H1 (cell line): ENCODE measurements around the gene TRIM52.

ENCODE experiments used
- CBX5 ChIP-seq: fragments of 300-800, 300-1000 bp; sonication (generic); IDR thresholded peaks from 2 replicates; pipeline ENCODE4 v1.7.1; 2016; ENCODE audit warnings: antibody characterized with exemption, low read length, low read depth
- CREB1 ChIP-seq: IDR thresholded peaks from 2 replicates; pipeline ENCODE4 v1.6.1; 2012; ENCODE audit warnings: inconsistent platforms
- EZH2 ChIP-seq: fragments of 200-600 bp; sonication (generic); IDR thresholded peaks from 2 replicates; pipeline ENCODE4 v1.7.1; 2012; ENCODE audit warnings: low read depth, mild to moderate bottlenecking, moderate library complexity, low read length, inconsistent platforms; ENCODE audit not compliant: severe bottlenecking
- PHF8 ChIP-seq: fragments of 200-600 bp; sonication (generic); conservative IDR thresholded peaks from 2 replicates; pipeline ENCODE4 v1.7.1; 2012; ENCODE audit warnings: low read depth, mild to moderate bottlenecking, inconsistent platforms, low read length, moderate library complexity
- POLR2A ChIP-seq, 2 experiments: IDR thresholded peaks; 1 replicate in 1 of 2; 2 replicates in 1 of 2; pipeline ENCODE4 v1.6.1; 2011; ENCODE audit warnings: low read depth in 2 of 2, low read length in 2 of 2, mild to moderate bottlenecking in 2 of 2; ENCODE audit errors: control extremely low read depth in 1 of 2
- POLR2AphosphoS5 ChIP-seq: IDR thresholded peaks from 2 replicates; pipeline ENCODE4 v1.6.1; 2011; ENCODE audit warnings: low read depth, low read length
- SIN3A ChIP-seq, 2 experiments: IDR thresholded peaks in 1 of 2; conservative IDR thresholded peaks in 1 of 2; 2 replicates each; pipeline ENCODE4 v1.6.1; 2011 to 2012; ENCODE audit warnings: low read length in 2 of 2, improper control_type of control experiment in 1 of 2, low read depth in 1 of 2, mild to moderate bottlenecking in 1 of 2
- SIX5 ChIP-seq: IDR thresholded peaks from 2 replicates; pipeline ENCODE4 v1.6.1; 2011; ENCODE audit warnings: mild to moderate bottlenecking, low read depth, low read length
- TCF12 ChIP-seq: IDR thresholded peaks from 2 replicates; pipeline ENCODE4 v1.6.1; 2011; ENCODE audit warnings: low read depth, mild to moderate bottlenecking, low read length
- ZNF274 ChIP-seq: IDR thresholded peaks from 2 replicates; pipeline ENCODE4 v1.7.0; 2012; ENCODE audit warnings: low read length, borderline replicate concordance; ENCODE audit errors: extremely low read depth
- TF ChIP-seq, protein P1 (sequence below): IDR thresholded peaks from 2 replicates; pipeline ENCODE4 v1.6.1; 2011; ENCODE audit warnings: low read length, improper control_type of control experiment
- TF ChIP-seq, protein P2 (sequence below), 3 experiments: IDR thresholded peaks; 1 replicate in 2 of 3; 2 replicates in 1 of 3; pipeline versions ENCODE4 v1.5.1 to v1.6.1; 2011; ENCODE audit warnings: low read length in 3 of 3, mild to moderate bottlenecking in 3 of 3, inconsistent platforms in 2 of 3, low read depth in 1 of 3, moderate library complexity in 1 of 3; ENCODE audit not compliant: insufficient read depth in 1 of 3; ENCODE audit errors: control extremely low read depth in 1 of 3
- TF ChIP-seq, protein P3 (sequence below): IDR thresholded peaks from 2 replicates; pipeline ENCODE4 v1.6.1; 2012; ENCODE audit warnings: inconsistent platforms

DNA sequence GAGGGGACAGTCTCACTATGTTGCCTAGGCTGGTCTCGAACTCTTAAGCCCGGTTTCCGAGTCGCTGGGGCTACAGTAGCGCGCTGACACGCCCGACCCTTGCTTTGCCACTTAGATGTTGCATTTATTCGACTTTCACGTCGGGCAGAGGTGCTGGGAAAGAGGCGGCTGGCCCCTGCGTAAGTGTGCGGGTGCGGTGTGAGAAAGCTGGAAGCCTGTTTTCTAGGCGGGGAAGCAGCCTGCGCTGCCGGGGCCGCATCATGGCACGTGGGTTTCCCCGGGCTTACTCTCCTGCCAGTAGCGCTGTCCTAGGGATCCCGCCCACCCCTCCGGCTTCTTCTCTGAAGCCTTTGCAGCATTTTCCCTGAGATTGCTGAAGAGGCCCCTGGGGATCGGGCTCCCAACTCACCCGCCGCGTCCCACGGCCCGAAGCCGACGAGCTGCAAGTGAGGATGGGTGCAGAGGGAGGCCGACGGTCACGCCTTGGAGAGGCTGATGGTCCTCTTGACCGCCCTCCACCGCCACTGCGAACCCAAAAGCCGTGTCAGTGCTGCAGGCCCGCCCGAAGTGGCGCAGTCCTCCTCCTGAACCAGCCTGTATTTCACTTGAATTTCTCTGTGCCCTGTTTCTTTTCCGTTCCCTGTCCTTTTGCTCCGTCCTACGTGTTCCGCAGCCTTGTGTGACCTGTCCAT lies 43.7 kb downstream of the TRIM52 start:
- TF ChIP-seq, protein P1, sequence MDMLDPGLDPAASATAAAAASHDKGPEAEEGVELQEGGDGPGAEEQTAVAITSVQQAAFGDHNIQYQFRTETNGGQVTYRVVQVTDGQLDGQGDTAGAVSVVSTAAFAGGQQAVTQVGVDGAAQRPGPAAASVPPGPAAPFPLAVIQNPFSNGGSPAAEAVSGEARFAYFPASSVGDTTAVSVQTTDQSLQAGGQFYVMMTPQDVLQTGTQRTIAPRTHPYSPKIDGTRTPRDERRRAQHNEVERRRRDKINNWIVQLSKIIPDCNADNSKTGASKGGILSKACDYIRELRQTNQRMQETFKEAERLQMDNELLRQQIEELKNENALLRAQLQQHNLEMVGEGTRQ: no peak
- TF ChIP-seq, protein P2, sequence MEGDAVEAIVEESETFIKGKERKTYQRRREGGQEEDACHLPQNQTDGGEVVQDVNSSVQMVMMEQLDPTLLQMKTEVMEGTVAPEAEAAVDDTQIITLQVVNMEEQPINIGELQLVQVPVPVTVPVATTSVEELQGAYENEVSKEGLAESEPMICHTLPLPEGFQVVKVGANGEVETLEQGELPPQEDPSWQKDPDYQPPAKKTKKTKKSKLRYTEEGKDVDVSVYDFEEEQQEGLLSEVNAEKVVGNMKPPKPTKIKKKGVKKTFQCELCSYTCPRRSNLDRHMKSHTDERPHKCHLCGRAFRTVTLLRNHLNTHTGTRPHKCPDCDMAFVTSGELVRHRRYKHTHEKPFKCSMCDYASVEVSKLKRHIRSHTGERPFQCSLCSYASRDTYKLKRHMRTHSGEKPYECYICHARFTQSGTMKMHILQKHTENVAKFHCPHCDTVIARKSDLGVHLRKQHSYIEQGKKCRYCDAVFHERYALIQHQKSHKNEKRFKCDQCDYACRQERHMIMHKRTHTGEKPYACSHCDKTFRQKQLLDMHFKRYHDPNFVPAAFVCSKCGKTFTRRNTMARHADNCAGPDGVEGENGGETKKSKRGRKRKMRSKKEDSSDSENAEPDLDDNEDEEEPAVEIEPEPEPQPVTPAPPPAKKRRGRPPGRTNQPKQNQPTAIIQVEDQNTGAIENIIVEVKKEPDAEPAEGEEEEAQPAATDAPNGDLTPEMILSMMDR (IDR thresholded peaks at IDR 0.05; ENCODE audit: control extremely low read depth in 1 of 3, insufficient read depth in 1 of 3, low read depth in 1 of 3, low read length in 3 of 3): peak in 1 of 3 experiments; percentile 35; a peak in 1 of 4 replicates
- TF ChIP-seq EZH2: no peak
- no peak for TF ChIP-seq TCF12
- no peak for TF ChIP-seq ZNF274
- no peak for TF ChIP-seq POLR2A (IDR thresholded peaks at IDR 0.05; ENCODE audit: control extremely low read depth in 1 of 2, low read depth in 2 of 2, low read length in 2 of 2)
- TF ChIP-seq CBX5: no peak
- no peak for TF ChIP-seq CREB1
- TF ChIP-seq PHF8: no peak
- no peak; a peak in 1 of 4 replicates for TF ChIP-seq SIN3A (conservative IDR thresholded peaks at IDR 0.05 in 1 of 2, IDR thresholded peaks at IDR 0.05 in 1 of 2; ENCODE audit: low read depth in 1 of 2, low read length in 2 of 2)
- TF ChIP-seq SIX5: no peak
- no peak for TF ChIP-seq POLR2AphosphoS5
- TF ChIP-seq, protein P3, sequence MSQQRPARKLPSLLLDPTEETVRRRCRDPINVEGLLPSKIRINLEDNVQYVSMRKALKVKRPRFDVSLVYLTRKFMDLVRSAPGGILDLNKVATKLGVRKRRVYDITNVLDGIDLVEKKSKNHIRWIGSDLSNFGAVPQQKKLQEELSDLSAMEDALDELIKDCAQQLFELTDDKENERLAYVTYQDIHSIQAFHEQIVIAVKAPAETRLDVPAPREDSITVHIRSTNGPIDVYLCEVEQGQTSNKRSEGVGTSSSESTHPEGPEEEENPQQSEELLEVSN: peak; percentile 85
